PC-9 (cell line): ENCODE results near the gene COL8A2. TPM values are rescaled to one million over a fixed set of nuclear protein-coding genes. Genes with fewer than 3 reads are reported as not detected.

Source experiments
- BruUV-seq: library from RNA; stranded (reverse); fragments of 400-500 nt; replicated peaks from 2 replicates; lab custom pipeline; 2021; lab: Mats Ljungman, UMichigan
- CTCF ChIA-PET: fragments of 300-600 bp; sonication (Branson Sonifier 250); formaldehyde crosslinking; loops from one replicate; lab custom pipeline; 2022; ENCODE audit warnings: antibody characterized with exemption; lab: Charles Lee
- POLR2A ChIA-PET: fragments of 300-600 bp; sonication (Branson Sonifier 250); formaldehyde crosslinking; loops from one replicate; lab custom pipeline; 2022; ENCODE audit warnings: antibody characterized with exemption; ENCODE audit not compliant: unreplicated experiment; lab: Charles Lee
- DNase-seq, 2 experiments: peaks; one replicate each; pipeline versions ENCODE4 v3.0.0 to v3.0.0-alpha.2; 2015 to 2022; ENCODE audit warnings: mixed read lengths in 1 of 2
- H2AFZ ChIP-seq: fragments of 200-600 bp; sonication (generic); 2 replicates; pipeline ENCODE4 v1.8.1; 2017; ENCODE audit warnings: antibody characterized with exemption
- H3F3A ChIP-seq: fragments of 200-600 bp; sonication (generic); 2 replicates; pipeline ENCODE4 v1.8.1; 2017; ENCODE audit warnings: antibody characterized with exemption, mild to moderate bottlenecking, low read depth; ENCODE audit not compliant: insufficient read depth
- H3K27ac ChIP-seq: fragments of 200-600 bp; sonication (generic); 2 replicates; pipeline ENCODE4 v1.6.1; 2016; ENCODE audit warnings: mixed run types
- H3K27me3 ChIP-seq: fragments of 200-600 bp; sonication (generic); 2 replicates; pipeline ENCODE4 v1.6.1; 2016; ENCODE audit warnings: low read depth, mixed run types; ENCODE audit not compliant: insufficient read depth
- H3K36me3 ChIP-seq: fragments of 200-600 bp; sonication (generic); 2 replicates; pipeline ENCODE4 v1.6.1; 2016; ENCODE audit warnings: low read depth, mixed run types
- H3K4me1 ChIP-seq: fragments of 200-600 bp; sonication (generic); replicated peaks from 2 replicates; pipeline ENCODE4 v1.6.1; 2016; ENCODE audit warnings: mixed run types; ENCODE audit not compliant: insufficient read depth
- H3K4me2 ChIP-seq: fragments of 200-600 bp; sonication (generic); 2 replicates; pipeline ENCODE4 v1.6.1; 2017; ENCODE audit warnings: mixed run types
- H3K4me3 ChIP-seq: fragments of 200-600 bp; sonication (generic); 2 replicates; pipeline ENCODE4 v1.6.1; 2016; ENCODE audit warnings: mixed run types
- H3K79me2 ChIP-seq: fragments of 200-600 bp; sonication (generic); 2 replicates; pipeline ENCODE4 v1.6.1; 2017; ENCODE audit warnings: low read depth, mixed run types
- H3K9me2 ChIP-seq: fragments of 200-600 bp; sonication (generic); 2 replicates; pipeline ENCODE4 v1.8.1; 2017; ENCODE audit warnings: mild to moderate bottlenecking; ENCODE audit not compliant: insufficient read depth
- H3K9me3 ChIP-seq: fragments of 200-600 bp; sonication (generic); 2 replicates; pipeline ENCODE4 v1.8.1; 2016; ENCODE audit warnings: low read depth; ENCODE audit not compliant: insufficient read depth
- H4K20me1 ChIP-seq: fragments of 200-600 bp; sonication (generic); 2 replicates; pipeline ENCODE4 v1.8.1; 2017; ENCODE audit not compliant: insufficient read depth
- CTCF ChIP-seq: fragments of 200-600 bp; sonication (generic); conservative IDR thresholded peaks from 2 replicates; pipeline ENCODE4 v1.6.1; 2017; ENCODE audit warnings: mixed run types, antibody characterized with exemption, mild to moderate bottlenecking, moderate library complexity
- EZH2 ChIP-seq: fragments of 200-600 bp; sonication (generic); IDR thresholded peaks from 2 replicates; pipeline ENCODE4 v1.8.0; 2017; ENCODE audit warnings: antibody characterized with exemption, low read depth
- intact Hi-C: fragments of 100-400 bp; cut with micrococcal nuclease; formaldehyde crosslinking; loops from one replicate; pipeline ENCODE4 v1.10.0; 2022; ENCODE audit not compliant: unreplicated experiment
- total RNA-seq: library from RNA; stranded (reverse); gene quantifications from 2 replicates; pipeline ENCODE4 v1.2.3, GENCODE V29; 2021

Gene COL8A2
- total RNA-seq, 1 experiment from 2014 or later, result 0.20 TPM

DNA sequence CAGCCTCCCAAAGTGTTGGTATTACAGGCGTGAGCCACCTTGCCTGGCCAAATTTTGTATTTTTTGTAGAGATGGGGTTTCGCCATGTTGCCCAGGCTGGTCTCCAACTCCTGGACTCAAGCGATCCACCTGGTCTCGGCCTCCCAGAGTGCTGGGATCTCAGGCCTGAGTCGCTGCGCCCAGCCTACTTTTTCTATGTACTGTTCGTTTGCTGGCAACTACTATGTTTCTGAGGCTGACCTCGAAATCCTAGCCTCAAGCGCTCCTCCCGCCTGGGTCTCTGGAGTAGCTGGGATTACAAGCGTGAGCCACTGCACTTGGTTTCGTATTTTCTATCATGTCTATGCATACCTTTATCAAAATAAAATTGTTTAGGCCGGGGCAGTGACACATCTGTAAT is 41.8 kb downstream of the COL8A2 start:
- BruUV-seq, result no TSS peak
- Histone ChIP-seq H3K27ac (no peak overlapping the region), H3K9me2 (no peaks in the 10 kb centered on the region)

DNA sequence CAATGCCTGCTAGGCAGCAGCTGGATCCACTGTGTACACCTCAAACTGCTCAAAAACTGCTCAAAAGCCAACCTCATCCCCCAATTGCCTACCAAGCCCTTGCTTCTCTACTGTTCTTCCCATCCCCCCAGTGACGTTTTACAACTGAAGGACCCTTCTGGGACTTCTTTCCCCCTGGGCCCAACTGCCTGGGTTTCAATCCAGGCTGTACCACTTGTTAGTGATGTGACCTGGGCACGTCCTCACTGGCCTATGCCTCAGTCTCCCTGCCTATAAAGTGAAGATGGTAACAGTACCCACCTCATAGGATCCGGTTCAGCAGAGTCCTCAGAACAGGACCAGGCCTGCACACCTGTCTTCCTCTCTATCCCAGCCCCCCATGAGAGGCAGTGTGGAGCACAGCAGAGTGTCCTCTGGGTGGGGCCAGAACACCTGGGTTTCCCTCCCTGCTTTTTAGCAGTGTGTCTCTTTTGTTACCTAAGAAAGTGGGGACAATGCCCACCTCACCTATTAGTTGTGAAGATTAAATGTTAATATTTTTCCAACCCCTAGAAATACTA is 43.0 kb downstream of the COL8A2 start:
- TF ChIP-seq CTCF, result no peak
- TF ChIP-seq EZH2, result no peak
- Histone ChIP-seq H3K27ac (no peak overlapping the region), H3K9me3 (no peaks in the 10 kb centered on the region), H3K4me1 (peaks cover 17% of the 10 kb centered on the region), H3K79me2 (no peaks in the 10 kb centered on the region), H3K27me3 (no peaks in the 10 kb centered on the region), H2AFZ (no peak overlapping the region), H3K4me3 (no peak overlapping the region), H4K20me1 (no peaks in the 10 kb centered on the region), H3F3A (peaks cover 18% of the 10 kb centered on the region; the same call in 1 of the 2 replicates), H3K4me2 (no peak overlapping the region), H3K9me2 (no peaks in the 10 kb centered on the region), H3K36me3 (no peaks in the 10 kb centered on the region)
- no TSS peak for BruUV-seq
- ChIA-PET CTCF (no interaction called here), POLR2A (no interaction called here)
- no peak for DNase-seq
- intact Hi-C loops, result no loop called here

More for the DNA sequence above, 41.8 kb downstream of the COL8A2 start:
- Histone ChIP-seq H3K79me2 (no peaks in the 10 kb centered on the region), H3K4me2 (no peak overlapping the region), H2AFZ (no peak overlapping the region), H4K20me1 (no peaks in the 10 kb centered on the region), H3K4me3 (no peak overlapping the region), H3K36me3 (no peaks in the 10 kb centered on the region), H3K4me1 (peaks cover 17% of the 10 kb centered on the region), H3K9me3 (no peaks in the 10 kb centered on the region), H3F3A (peaks cover 18% of the 10 kb centered on the region; the same call in 1 of the 2 replicates), H3K27me3 (no peaks in the 10 kb centered on the region)
- TF ChIP-seq EZH2 (no peak), CTCF (no peak)
- DNase-seq, result no peak
- intact Hi-C loops, result no loop called here
- POLR2A ChIA-PET, result no interaction called here
- CTCF ChIA-PET, result no interaction called here

- POLR2A ChIA-PET, result no interaction called here
- no peaks in the 10 kb centered on the region for H3K79me2 ChIP-seq
- peak overlapping the region; percentile 41 for H3K4me2 ChIP-seq
- H3K4me1 ChIP-seq, result peaks cover 17% of the 10 kb centered on the region
- H3K9me3 ChIP-seq, result no peaks in the 10 kb centered on the region
- peak overlapping the region; percentile 53 for H3K27ac ChIP-seq
- H2AFZ ChIP-seq, result peak overlapping the region; percentile 2; the same call in 1 of the 2 replicates
- intact Hi-C loops, result no loop called here
- DNase-seq, result peak; percentile 35 to 91
- H4K20me1 ChIP-seq, result no peaks in the 10 kb centered on the region
- H3K9me2 ChIP-seq, result no peaks in the 10 kb centered on the region
- no TSS peak for BruUV-seq
- H3K4me3 ChIP-seq, result no peak overlapping the region
- H3F3A ChIP-seq, result peaks cover 18% of the 10 kb centered on the region; the same call in 1 of the 2 replicates
- CTCF ChIA-PET, result no interaction called here
- TF ChIP-seq CTCF, result no peak
- no peak for TF ChIP-seq EZH2
- no peaks in the 10 kb centered on the region for H3K27me3 ChIP-seq
- H3K36me3 ChIP-seq, result no peaks in the 10 kb centered on the region
Observed at GRCh38 chr1:36080801-36081200, 44.2 kb downstream of the COL8A2 start.
